Rectal smooth muscle tissue (tissue), 1 donor: ENCODE measurements around the gene BAX.

ENCODE experiments used
- H3K27ac ChIP-seq: one replicate; pipeline ENCODE4 v1.7.0; 2013; ENCODE audit warnings: low read depth, low read length, inconsistent platforms
- H3K27me3 ChIP-seq: one replicate; pipeline ENCODE4 v1.7.0; 2013; ENCODE audit warnings: low read length; ENCODE audit not compliant: control insufficient read depth, insufficient read depth
- H3K36me3 ChIP-seq: one replicate; pipeline ENCODE4 v1.7.0; 2013; ENCODE audit warnings: low read length; ENCODE audit not compliant: control insufficient read depth, insufficient read depth
- H3K4me1 ChIP-seq: one replicate; pipeline ENCODE4 v1.7.0; 2013; ENCODE audit warnings: low read length; ENCODE audit not compliant: control insufficient read depth, insufficient read depth
- H3K4me3 ChIP-seq: one replicate; pipeline ENCODE4 v1.7.0; 2013; ENCODE audit warnings: low read length
- H3K9ac ChIP-seq: one replicate; pipeline ENCODE4 v1.7.0; 2013; ENCODE audit warnings: low read length

BAX gene

GRCh38 chr19:48966541-48967345 is 12.1 kb downstream of the BAX start:
- Histone ChIP-seq H3K36me3 (peaks cover 13% of the 10 kb centered on the region), H3K27me3 (no peaks in the 10 kb centered on the region), H3K4me3 (peak overlapping the region; percentile 69), H3K4me1 (peaks cover 24% of the 10 kb centered on the region), H3K9ac (peak overlapping the region; percentile 43), H3K27ac (peak overlapping the region; percentile 92)

GRCh38 chr19:48967346-48968178 is 12.9 kb downstream of the BAX start:
- Histone ChIP-seq H3K27me3 (no peaks in the 10 kb centered on the region), H3K4me1 (peaks cover 24% of the 10 kb centered on the region), H3K27ac (peak overlapping the region; percentile 30), H3K4me3 (peak overlapping the region; percentile 9), H3K36me3 (peaks cover 13% of the 10 kb centered on the region), H3K9ac (no peak overlapping the region)

DNA sequence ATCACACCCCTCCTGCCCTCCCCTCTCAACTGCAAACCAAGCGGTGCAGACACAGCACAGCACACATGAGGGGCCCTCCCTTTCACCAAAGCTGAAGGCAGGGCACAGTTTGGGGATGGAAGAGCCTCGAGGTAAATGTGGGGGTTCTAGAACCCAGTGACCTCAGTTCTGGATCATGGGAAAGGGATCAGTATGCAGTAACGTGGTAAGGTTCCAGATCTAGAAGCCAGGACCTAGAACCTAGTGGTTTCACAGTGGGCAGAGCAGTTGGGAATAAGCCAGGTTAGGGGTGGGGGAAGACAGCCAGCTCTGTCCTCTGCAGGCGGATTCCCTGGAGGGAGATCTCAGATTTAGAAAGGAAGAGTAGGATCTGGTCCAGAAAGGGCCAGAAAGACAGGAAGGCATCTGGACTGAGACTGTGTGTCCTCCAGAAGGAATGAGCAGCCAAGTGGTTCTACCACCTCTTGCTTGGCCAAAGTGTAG is 13.5 kb downstream of the BAX start:
- H3K36me3 ChIP-seq, result peaks cover 13% of the 10 kb centered on the region
- H3K4me3 ChIP-seq, result no peak overlapping the region
- H3K9ac ChIP-seq, result no peak overlapping the region
- H3K27me3 ChIP-seq, result no peaks in the 10 kb centered on the region
- H3K4me1 ChIP-seq, result peaks cover 23% of the 10 kb centered on the region
- no peak overlapping the region for H3K27ac ChIP-seq

DNA sequence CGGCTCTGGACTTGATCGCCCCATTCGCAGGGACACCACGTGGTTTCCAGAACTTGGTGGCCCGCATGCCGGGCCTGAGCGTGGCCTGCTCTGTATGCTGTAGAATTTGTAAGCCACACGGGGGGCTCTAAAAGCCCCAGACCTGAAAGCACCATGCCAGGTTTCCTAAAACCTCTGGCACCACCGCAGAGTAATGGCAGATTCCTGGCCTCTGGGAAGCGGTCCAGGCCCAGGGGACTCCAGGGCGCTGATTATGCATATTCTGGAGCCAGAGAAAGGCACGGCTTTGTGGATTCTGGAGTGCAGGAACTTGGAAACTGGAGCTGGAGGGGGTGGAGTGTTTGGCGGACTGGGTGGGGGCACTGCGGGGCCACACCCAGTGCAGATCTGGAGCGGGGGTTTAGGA is 14.1 kb downstream of the BAX start:
- H3K9ac ChIP-seq, result no peak overlapping the region
- no peaks in the 10 kb centered on the region for H3K27me3 ChIP-seq
- no peak overlapping the region for H3K4me3 ChIP-seq
- peaks cover 14% of the 10 kb centered on the region for H3K36me3 ChIP-seq
- no peak overlapping the region for H3K27ac ChIP-seq
- H3K4me1 ChIP-seq, result peaks cover 17% of the 10 kb centered on the region

GRCh38 chr19:48969276-48970138 is 14.8 kb downstream of the BAX start:
- no peak overlapping the region for H3K4me3 ChIP-seq
- H3K27me3 ChIP-seq, result no peaks in the 10 kb centered on the region
- no peak overlapping the region for H3K9ac ChIP-seq
- H3K27ac ChIP-seq, result no peak overlapping the region
- peaks cover 10% of the 10 kb centered on the region for H3K4me1 ChIP-seq
- H3K36me3 ChIP-seq, result peaks cover 21% of the 10 kb centered on the region

- no peak overlapping the region for H3K27ac ChIP-seq
- H3K4me1 ChIP-seq, result peaks cover 9% of the 10 kb centered on the region
- no peaks in the 10 kb centered on the region for H3K27me3 ChIP-seq
- H3K4me3 ChIP-seq, result no peak overlapping the region
- peaks cover 22% of the 10 kb centered on the region for H3K36me3 ChIP-seq
- H3K9ac ChIP-seq, result no peak overlapping the region
These were observed 15.6 kb downstream of the BAX start for GRCh38 chr19:48970139-48970766.

GRCh38 chr19:48970923-48971395 is 16.3 kb downstream of the BAX start:
- no peaks in the 10 kb centered on the region for H3K27me3 ChIP-seq
- H3K9ac ChIP-seq, result no peak overlapping the region
- H3K27ac ChIP-seq, result no peak overlapping the region
- peaks cover 22% of the 10 kb centered on the region for H3K36me3 ChIP-seq
- peaks cover 9% of the 10 kb centered on the region for H3K4me1 ChIP-seq
- no peak overlapping the region for H3K4me3 ChIP-seq

- Histone ChIP-seq H3K27ac (no peak overlapping the region), H3K4me1 (peaks cover 3% of the 10 kb centered on the region), H3K4me3 (no peak overlapping the region), H3K9ac (no peak overlapping the region), H3K27me3 (no peaks in the 10 kb centered on the region), H3K36me3 (peaks cover 18% of the 10 kb centered on the region)
These were observed 21.5 kb downstream of the BAX start for GRCh38 chr19:48975947-48976847.

DNA sequence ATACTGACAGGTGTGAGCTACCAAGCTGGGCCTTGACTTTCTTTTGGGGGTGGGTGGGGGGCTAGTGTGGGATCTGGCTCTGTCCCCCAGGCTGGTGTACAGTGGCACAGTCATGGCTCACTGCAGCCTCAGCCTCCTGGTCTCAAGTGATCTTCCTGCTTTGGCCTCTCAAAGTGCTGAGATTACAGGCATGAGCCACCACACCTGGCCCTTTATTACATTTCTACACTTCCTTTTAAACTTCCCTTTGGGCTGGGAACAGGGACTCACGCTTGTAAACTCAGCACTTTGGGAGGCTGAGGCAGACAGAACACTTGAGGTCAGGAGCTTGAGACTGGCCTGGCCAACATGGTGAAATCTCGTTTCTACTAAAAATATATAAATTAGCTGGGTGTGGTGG is 22.4 kb downstream of the BAX start:
- peaks cover 21% of the 10 kb centered on the region for H3K36me3 ChIP-seq
- H3K27ac ChIP-seq, result no peak overlapping the region
- peaks cover 3% of the 10 kb centered on the region for H3K4me1 ChIP-seq
- no peak overlapping the region for H3K4me3 ChIP-seq
- no peaks in the 10 kb centered on the region for H3K27me3 ChIP-seq
- H3K9ac ChIP-seq, result no peak overlapping the region

GRCh38 chr19:48982280-48982679 is 27.6 kb downstream of the BAX start:
- Histone ChIP-seq H3K4me3 (no peak overlapping the region), H3K27me3 (no peaks in the 10 kb centered on the region), H3K4me1 (peaks cover 3% of the 10 kb centered on the region), H3K9ac (no peak overlapping the region), H3K27ac (no peak overlapping the region), H3K36me3 (peaks cover 28% of the 10 kb centered on the region)

GRCh38 chr19:48985711-48986110 is 31.0 kb downstream of the BAX start:
- Histone ChIP-seq H3K27ac (no peak overlapping the region), H3K4me1 (no peaks in the 10 kb centered on the region), H3K9ac (no peak overlapping the region), H3K27me3 (no peaks in the 10 kb centered on the region), H3K36me3 (peaks cover 31% of the 10 kb centered on the region), H3K4me3 (no peak overlapping the region)
